Activated T-cell treated with anti-CD3 and anti-CD28 coated beads, Interleukin-2, amount 50 U/mL, for 4 hours (primary cell): ENCODE results near the gene PEX1. TPM values are rescaled to one million over a fixed set of nuclear protein-coding genes. Genes with fewer than 3 reads are reported as not detected.

Experiments used
- ATAC-seq, 2 donors: fragments of 200-7000 bp; cut with Tn5 transposase; one replicate each; pipeline ENCODE4 v1.10.0; 2021
- DNase-seq: peaks from one replicate; pipeline ENCODE4 v3.0.0-alpha.2; 2020
- H3K27me3 Mint-ChIP-seq: one replicate; pipeline ENCODE4 v1.8.0; 2021; ENCODE audit warnings: low read depth, mixed read lengths
- H3K36me3 Mint-ChIP-seq: one replicate; pipeline ENCODE4 v1.8.0; 2022; ENCODE audit warnings: mixed read lengths; ENCODE audit not compliant: insufficient read depth
- H3K4me1 Mint-ChIP-seq: one replicate; pipeline ENCODE4 v1.8.0; 2021; ENCODE audit warnings: low read depth, mixed read lengths
- H3K4me3 Mint-ChIP-seq: one replicate; pipeline ENCODE4 v1.8.0; 2021; ENCODE audit warnings: mild to moderate bottlenecking, moderate library complexity, mixed read lengths
- H3K9me3 Mint-ChIP-seq: one replicate; pipeline ENCODE4 v1.8.0; 2021; ENCODE audit warnings: mixed read lengths
- total RNA-seq, 3 donors: library from RNA; stranded (reverse); gene quantifications; one replicate each; pipeline ENCODE4 v1.2.1, GENCODE V29; 2021

The PEX1 gene
- total RNA-seq, 3 donors from 2014 or later = 12.4 to 15.9 (median 14.2) TPM

- peak overlapping the region; percentile 90 for H3K4me3 Mint-ChIP-seq
- H3K27me3 Mint-ChIP-seq = no peaks in the 10 kb centered on the region
Measured at GRCh38 chr7:92527300-92528187, 776 bp downstream of the PEX1 start.

GRCh38 chr7:92523110-92523509 lies 5.2 kb downstream of the PEX1 start:
- Mint-ChIP-seq H3K4me1 (peaks cover 20% of the 10 kb centered on the region), H3K36me3 (peaks cover 5% of the 10 kb centered on the region), H3K4me3 (no peak overlapping the region), H3K27me3 (no peaks in the 10 kb centered on the region), H3K9me3 (no peaks in the 10 kb centered on the region)
- no peak for DNase-seq
- no peak for ATAC-seq

More at GRCh38 chr7:92527300-92528187, 776 bp downstream of the PEX1 start:
- H3K4me1 Mint-ChIP-seq = peaks cover 38% of the 10 kb centered on the region
- H3K9me3 Mint-ChIP-seq = no peaks in the 10 kb centered on the region
- H3K36me3 Mint-ChIP-seq = peaks cover 6% of the 10 kb centered on the region
- DNase-seq = peak; percentile 38
- ATAC-seq = peak; percentile 24 to 29

DNA sequence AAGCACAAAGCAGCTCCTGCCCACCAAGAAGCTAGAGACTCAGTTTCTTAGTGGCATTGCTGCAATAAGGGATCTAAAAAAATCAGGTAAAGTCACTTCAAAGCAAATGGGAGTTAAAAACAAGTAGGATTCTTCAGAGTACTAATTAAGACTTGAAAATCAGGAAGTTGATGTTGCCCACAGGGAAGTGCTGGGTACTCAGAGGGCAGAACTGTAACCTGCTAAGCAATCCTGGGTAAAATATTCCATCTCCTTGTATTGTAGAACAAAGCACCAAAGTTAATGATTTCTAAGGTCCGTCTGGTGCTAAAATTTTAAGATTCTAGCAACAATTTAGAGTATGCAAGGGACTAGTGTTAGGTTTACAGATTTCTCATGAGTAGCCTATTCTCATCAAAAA lies 8.3 kb downstream of the PEX1 start:
- Mint-ChIP-seq H3K9me3 (no peaks in the 10 kb centered on the region), H3K36me3 (peaks cover 11% of the 10 kb centered on the region)

GRCh38 chr7:92517631-92518030 lies 10.7 kb downstream of the PEX1 start:
- no peak for ATAC-seq
- Mint-ChIP-seq H3K4me1 (peaks cover 2% of the 10 kb centered on the region), H3K4me3 (no peak overlapping the region), H3K36me3 (peaks cover 14% of the 10 kb centered on the region), H3K9me3 (no peaks in the 10 kb centered on the region), H3K27me3 (no peaks in the 10 kb centered on the region)
- no peak for DNase-seq

More for the DNA sequence above, 8.3 kb downstream of the PEX1 start:
- H3K4me3 Mint-ChIP-seq = no peak overlapping the region
- H3K4me1 Mint-ChIP-seq = peaks cover 2% of the 10 kb centered on the region
- no peaks in the 10 kb centered on the region for H3K27me3 Mint-ChIP-seq
- no peak for ATAC-seq
- no peak for DNase-seq

- Mint-ChIP-seq H3K36me3 (peaks cover 14% of the 10 kb centered on the region), H3K27me3 (no peaks in the 10 kb centered on the region), H3K4me3 (no peak overlapping the region), H3K9me3 (no peaks in the 10 kb centered on the region), H3K4me1 (peaks cover 2% of the 10 kb centered on the region)
- DNase-seq (no peak), ATAC-seq (no peak)
Measured at GRCh38 chr7:92513167-92513902, 15.0 kb downstream of the PEX1 start.

- DNase-seq (no peak), ATAC-seq (no peak)
- Mint-ChIP-seq H3K36me3 (peaks cover 20% of the 10 kb centered on the region), H3K9me3 (no peaks in the 10 kb centered on the region), H3K27me3 (no peaks in the 10 kb centered on the region), H3K4me1 (no peaks in the 10 kb centered on the region), H3K4me3 (no peak overlapping the region)
Measured at GRCh38 chr7:92508946-92509345, 19.4 kb downstream of the PEX1 start.

GRCh38 chr7:92506363-92506762 lies 22.0 kb downstream of the PEX1 start:
- Mint-ChIP-seq H3K4me3 (no peak overlapping the region), H3K27me3 (no peaks in the 10 kb centered on the region), H3K36me3 (peaks cover 20% of the 10 kb centered on the region), H3K4me1 (no peaks in the 10 kb centered on the region), H3K9me3 (no peaks in the 10 kb centered on the region)
- DNase-seq (no peak), ATAC-seq (no peak)

DNA sequence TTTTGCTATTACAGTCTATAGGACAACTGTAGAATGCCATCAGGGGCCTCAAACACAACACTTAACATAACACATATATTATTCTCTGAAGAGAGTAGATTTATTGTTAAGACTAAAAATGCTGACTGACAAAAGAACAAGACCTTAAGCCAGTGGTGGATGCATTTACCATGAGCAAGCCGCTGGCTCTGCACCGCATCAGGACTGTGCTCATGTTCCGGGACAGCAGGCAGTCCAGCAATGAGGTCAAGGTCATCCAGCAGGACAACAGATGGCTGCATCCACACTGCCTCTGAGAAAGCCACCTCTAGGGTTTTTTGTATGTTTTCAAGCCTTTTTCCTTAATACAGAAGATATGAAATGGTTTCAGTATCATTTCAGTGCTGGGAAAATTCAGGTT lies 23.8 kb downstream of the PEX1 start:
- no peaks in the 10 kb centered on the region for H3K9me3 Mint-ChIP-seq
- peaks cover 30% of the 10 kb centered on the region for H3K36me3 Mint-ChIP-seq
- no peaks in the 10 kb centered on the region for H3K27me3 Mint-ChIP-seq
- DNase-seq (no peak), ATAC-seq (no peak)
- H3K4me3 Mint-ChIP-seq = no peak overlapping the region
- H3K4me1 Mint-ChIP-seq = no peaks in the 10 kb centered on the region

DNA sequence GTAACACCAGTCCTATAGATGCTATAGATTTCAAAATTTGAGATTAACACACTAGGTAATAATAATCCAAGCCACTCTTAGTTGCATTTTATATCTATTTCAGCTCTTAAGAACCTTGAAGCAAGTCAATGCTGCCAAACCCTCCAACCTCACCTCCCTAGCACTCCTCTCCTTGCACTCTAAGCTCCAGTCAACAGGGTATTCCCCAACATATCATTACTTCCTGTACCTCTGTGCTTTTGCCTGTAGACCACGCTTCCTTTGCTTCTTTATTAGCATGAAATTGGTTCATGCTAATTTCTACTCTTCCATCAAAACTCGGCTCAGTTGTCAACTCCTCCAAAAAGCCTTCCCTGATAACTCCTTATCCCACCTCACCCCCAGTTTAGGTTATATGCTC lies 24.6 kb downstream of the PEX1 start:
- H3K36me3 Mint-ChIP-seq = peaks cover 36% of the 10 kb centered on the region
- H3K4me1 Mint-ChIP-seq = no peaks in the 10 kb centered on the region
- no peak overlapping the region for H3K4me3 Mint-ChIP-seq
- DNase-seq (no peak), ATAC-seq (no peak)
- no peaks in the 10 kb centered on the region for H3K27me3 Mint-ChIP-seq
- no peaks in the 10 kb centered on the region for H3K9me3 Mint-ChIP-seq

GRCh38 chr7:92498557-92498956 lies 29.8 kb downstream of the PEX1 start:
- no peak for DNase-seq
- no peaks in the 10 kb centered on the region for H3K4me1 Mint-ChIP-seq
- no peak for ATAC-seq
- no peaks in the 10 kb centered on the region for H3K9me3 Mint-ChIP-seq
- H3K36me3 Mint-ChIP-seq = peaks cover 27% of the 10 kb centered on the region
- H3K4me3 Mint-ChIP-seq = no peak overlapping the region
- no peaks in the 10 kb centered on the region for H3K27me3 Mint-ChIP-seq

GRCh38 chr7:92496876-92497275 lies 31.4 kb downstream of the PEX1 start:
- ATAC-seq = no peak
- H3K4me3 Mint-ChIP-seq = no peak overlapping the region
- H3K36me3 Mint-ChIP-seq = peaks cover 32% of the 10 kb centered on the region
- no peaks in the 10 kb centered on the region for H3K9me3 Mint-ChIP-seq
- no peaks in the 10 kb centered on the region for H3K27me3 Mint-ChIP-seq
- no peak for DNase-seq
- no peaks in the 10 kb centered on the region for H3K4me1 Mint-ChIP-seq

GRCh38 chr7:92489634-92490033 lies 38.7 kb downstream of the PEX1 start:
- Mint-ChIP-seq H3K27me3 (no peaks in the 10 kb centered on the region), H3K4me1 (no peaks in the 10 kb centered on the region), H3K4me3 (no peak overlapping the region), H3K9me3 (no peaks in the 10 kb centered on the region), H3K36me3 (peaks cover 27% of the 10 kb centered on the region)
- DNase-seq (no peak), ATAC-seq (no peak)

DNA sequence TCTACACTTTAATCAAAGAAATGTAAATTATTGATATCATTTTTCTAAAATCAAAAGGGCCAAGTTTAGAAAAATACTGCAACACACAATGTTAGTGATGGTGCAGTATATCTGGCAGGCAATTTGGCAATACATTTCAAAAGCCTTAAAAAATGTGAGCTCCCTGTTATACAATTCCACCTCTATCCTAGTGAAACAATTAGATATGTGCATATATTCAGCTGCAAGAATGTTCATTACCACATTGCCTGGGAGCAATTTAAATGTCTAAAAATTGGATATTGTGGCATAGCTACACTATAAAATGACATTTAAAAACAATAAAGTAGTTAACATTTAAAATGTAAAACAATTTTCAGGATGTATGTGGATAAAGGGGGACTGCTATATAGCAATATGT lies 40.5 kb downstream of the PEX1 start:
- Mint-ChIP-seq H3K36me3 (peaks cover 25% of the 10 kb centered on the region), H3K4me1 (no peaks in the 10 kb centered on the region), H3K9me3 (no peaks in the 10 kb centered on the region), H3K4me3 (no peak overlapping the region), H3K27me3 (no peaks in the 10 kb centered on the region)
- no peak for DNase-seq
- ATAC-seq = no peak

- H3K36me3 Mint-ChIP-seq = peaks cover 17% of the 10 kb centered on the region
- H3K4me1 Mint-ChIP-seq = no peaks in the 10 kb centered on the region
- ATAC-seq (no peak), DNase-seq (no peak)
- H3K9me3 Mint-ChIP-seq = no peaks in the 10 kb centered on the region
- no peaks in the 10 kb centered on the region for H3K27me3 Mint-ChIP-seq
- no peak overlapping the region for H3K4me3 Mint-ChIP-seq
Measured at GRCh38 chr7:92485974-92486373, 42.3 kb downstream of the PEX1 start.
